HEK293 (cell line): ENCODE measurements around the gene HMCN1.

Experiments used
- KLF10 ChIP-seq: fragments of 450-650 bp; IDR thresholded peaks from 2 replicates; pipeline ENCODE4 v1.5.1; 2018; ENCODE audit warnings: missing biosample characterization, mild to moderate bottlenecking, missing genetic modification characterization
- PRDM10 ChIP-seq: fragments of 450-650 bp; formaldehyde crosslinking; IDR thresholded peaks from 2 replicates; pipeline ENCODE4 v1.5.1; 2016; ENCODE audit warnings: missing biosample characterization, missing genetic modification characterization
- PRDM2 ChIP-seq: fragments of 450-650 bp; formaldehyde crosslinking; IDR thresholded peaks from 2 replicates; pipeline ENCODE4 v1.5.1; 2016; ENCODE audit warnings: missing biosample characterization, missing genetic modification characterization, borderline replicate concordance
- ZBTB20 ChIP-seq: fragments of 450-650 bp; formaldehyde crosslinking; IDR thresholded peaks from 2 replicates; pipeline ENCODE4 v1.5.1; 2016; ENCODE audit warnings: missing biosample characterization, missing genetic modification characterization
- ZBTB21 ChIP-seq: fragments of 450-650 bp; formaldehyde crosslinking; IDR thresholded peaks from 2 replicates; pipeline ENCODE4 v1.5.1; 2017; ENCODE audit warnings: missing biosample characterization, missing genetic modification characterization
- ZEB2 ChIP-seq: fragments of 450-650 bp; formaldehyde crosslinking; IDR thresholded peaks from 2 replicates; pipeline ENCODE4 v1.5.1; 2016; ENCODE audit warnings: missing biosample characterization, missing genetic modification characterization
- ZFP41 ChIP-seq: fragments of 450-650 bp; formaldehyde crosslinking; IDR thresholded peaks from 2 replicates; pipeline ENCODE4 v1.5.1; 2016; ENCODE audit warnings: missing biosample characterization, missing genetic modification characterization, borderline replicate concordance
- ZNF202 ChIP-seq: fragments of 450-650 bp; formaldehyde crosslinking; IDR thresholded peaks from 2 replicates; pipeline ENCODE4 v1.5.1; 2016; ENCODE audit warnings: missing biosample characterization, missing genetic modification characterization, borderline replicate concordance
- ZNF292 ChIP-seq: fragments of 450-650 bp; formaldehyde crosslinking; IDR thresholded peaks from 2 replicates; pipeline ENCODE4 v1.5.1; 2016; ENCODE audit warnings: low read depth, missing biosample characterization, missing genetic modification characterization, borderline replicate concordance
- ZNF391 ChIP-seq: fragments of 450-650 bp; formaldehyde crosslinking; IDR thresholded peaks from 2 replicates; pipeline ENCODE4 v1.5.1; 2016; ENCODE audit warnings: low read depth, missing biosample characterization, missing genetic modification characterization, borderline replicate concordance
- ZNF404 ChIP-seq: fragments of 450-650 bp; formaldehyde crosslinking; IDR thresholded peaks from 2 replicates; pipeline ENCODE4 v1.5.1; 2017; ENCODE audit warnings: missing biosample characterization, missing genetic modification characterization
- ZNF629 ChIP-seq: fragments of 450-650 bp; formaldehyde crosslinking; IDR thresholded peaks from 2 replicates; pipeline ENCODE4 v1.5.1; 2017; ENCODE audit warnings: missing biosample characterization, missing genetic modification characterization
- ZNF664 ChIP-seq: fragments of 450-650 bp; formaldehyde crosslinking; IDR thresholded peaks from 2 replicates; pipeline ENCODE4 v1.5.1; 2016; ENCODE audit warnings: missing biosample characterization, missing genetic modification characterization
- ZNF777 ChIP-seq: fragments of 450-650 bp; formaldehyde crosslinking; IDR thresholded peaks from 2 replicates; pipeline ENCODE4 v1.5.1; 2017; ENCODE audit warnings: missing biosample characterization, missing genetic modification characterization, borderline replicate concordance
- TF ChIP-seq, protein P1 (sequence below): fragments of 450-650 bp; formaldehyde crosslinking; IDR thresholded peaks from 2 replicates; pipeline ENCODE4 v1.5.1; 2017; ENCODE audit warnings: missing biosample characterization, missing genetic modification characterization
- TF ChIP-seq, protein P2 (sequence below): fragments of 450-650 bp; formaldehyde crosslinking; IDR thresholded peaks from 2 replicates; pipeline ENCODE4 v1.5.1; 2016; ENCODE audit warnings: missing biosample characterization, missing genetic modification characterization

HMCN1 gene

GRCh38 chr1:186082235-186082937, 348.2 kb downstream of the HMCN1 start (continued):
- TF ChIP-seq PRDM2: no peak
- no peak for TF ChIP-seq ZNF777 (tag by site-specific recombination)
- peak; percentile 79 for TF ChIP-seq PRDM10 (tag by site-specific recombination)
- no peak for TF ChIP-seq ZFP41 (tag by site-specific recombination)
- TF ChIP-seq ZNF664: no peak
- TF ChIP-seq, protein P1, sequence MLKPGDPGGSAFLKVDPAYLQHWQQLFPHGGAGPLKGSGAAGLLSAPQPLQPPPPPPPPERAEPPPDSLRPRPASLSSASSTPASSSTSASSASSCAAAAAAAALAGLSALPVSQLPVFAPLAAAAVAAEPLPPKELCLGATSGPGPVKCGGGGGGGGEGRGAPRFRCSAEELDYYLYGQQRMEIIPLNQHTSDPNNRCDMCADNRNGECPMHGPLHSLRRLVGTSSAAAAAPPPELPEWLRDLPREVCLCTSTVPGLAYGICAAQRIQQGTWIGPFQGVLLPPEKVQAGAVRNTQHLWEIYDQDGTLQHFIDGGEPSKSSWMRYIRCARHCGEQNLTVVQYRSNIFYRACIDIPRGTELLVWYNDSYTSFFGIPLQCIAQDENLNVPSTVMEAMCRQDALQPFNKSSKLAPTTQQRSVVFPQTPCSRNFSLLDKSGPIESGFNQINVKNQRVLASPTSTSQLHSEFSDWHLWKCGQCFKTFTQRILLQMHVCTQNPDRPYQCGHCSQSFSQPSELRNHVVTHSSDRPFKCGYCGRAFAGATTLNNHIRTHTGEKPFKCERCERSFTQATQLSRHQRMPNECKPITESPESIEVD (tag by site-specific recombination): peak; percentile 86
- TF ChIP-seq ZNF292 (tag by site-specific recombination): no peak
- TF ChIP-seq ZNF202 (tag by site-specific recombination): no peak
- TF ChIP-seq ZNF391 (tag by site-specific recombination): no peak
- TF ChIP-seq ZNF404 (tag by site-specific recombination): no peak
- peak; percentile 80 for TF ChIP-seq ZNF629 (tag by site-specific recombination)
- TF ChIP-seq ZBTB20: peak; percentile 46; the same call in 1 of the 2 replicates
- TF ChIP-seq KLF10 (tag by site-specific recombination): peak; percentile 52; the same call in 1 of the 2 replicates
- TF ChIP-seq, protein P2, sequence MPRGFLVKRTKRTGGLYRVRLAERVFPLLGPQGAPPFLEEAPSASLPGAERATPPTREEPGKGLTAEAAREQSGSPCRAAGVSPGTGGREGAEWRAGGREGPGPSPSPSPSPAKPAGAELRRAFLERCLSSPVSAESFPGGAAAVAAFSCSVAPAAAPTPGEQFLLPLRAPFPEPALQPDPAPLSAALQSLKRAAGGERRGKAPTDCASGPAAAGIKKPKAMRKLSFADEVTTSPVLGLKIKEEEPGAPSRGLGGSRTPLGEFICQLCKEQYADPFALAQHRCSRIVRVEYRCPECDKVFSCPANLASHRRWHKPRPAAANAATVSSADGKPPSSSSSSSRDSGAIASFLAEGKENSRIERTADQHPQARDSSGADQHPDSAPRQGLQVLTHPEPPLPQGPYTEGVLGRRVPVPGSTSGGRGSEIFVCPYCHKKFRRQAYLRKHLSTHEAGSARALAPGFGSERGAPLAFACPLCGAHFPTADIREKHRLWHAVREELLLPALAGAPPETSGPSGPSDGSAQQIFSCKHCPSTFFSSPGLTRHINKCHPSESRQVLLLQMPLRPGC (tag by site-specific recombination): 0 out of 2 replicates have a peak, but pooled peaks have one; percentile 30
- peak; percentile 81 for TF ChIP-seq ZBTB21 (tag by site-specific recombination)
- TF ChIP-seq ZEB2 (tag by site-specific recombination): peak; percentile 88
